HepG2 (cell line): ENCODE results near the gene ATP5MC2. TPM values are rescaled to one million over a fixed set of nuclear protein-coding genes. Genes with fewer than 3 reads are reported as not detected.

Source experiments
- ARNT ChIP-seq: fragments of 450-650 bp; IDR thresholded peaks from 2 replicates; pipeline ENCODE4 v1.6.1; 2017
- HNRNPL ChIP-seq: fragments of 200-400 bp; formaldehyde crosslinking; IDR thresholded peaks from 2 replicates; pipeline ENCODE4 v1.6.1; 2017; ENCODE audit warnings: mild to moderate bottlenecking, low read depth, low read length
- KAT8 ChIP-seq: IDR thresholded peaks from 2 replicates; pipeline ENCODE4 v1.6.1; 2016; ENCODE audit warnings: missing genetic modification reagents, missing compliant biosample characterization
- MED1 ChIP-seq: sonication (generic); formaldehyde crosslinking; IDR thresholded peaks from 2 replicates; pipeline ENCODE4 v1.4.0; 2020; ENCODE audit warnings: missing genetic modification reagents
- NFYB ChIP-seq: sonication (generic); formaldehyde crosslinking; IDR thresholded peaks from 2 replicates; pipeline ENCODE4 v1.4.0; 2020; ENCODE audit warnings: missing genetic modification reagents
- SRSF4 ChIP-seq: fragments of 200-400 bp; formaldehyde crosslinking; IDR thresholded peaks from one replicate; pipeline ENCODE4 v1.6.1; 2018; ENCODE audit warnings: mild to moderate bottlenecking, low read depth, low read length, moderate library complexity; ENCODE audit not compliant: poor library complexity, severe bottlenecking
- ZKSCAN1 ChIP-seq: fragments of 150-350 bp; IDR thresholded peaks from 2 replicates; pipeline ENCODE4 v1.6.1; 2014; ENCODE audit warnings: low read length
- ZNF383 ChIP-seq: sonication (generic); formaldehyde crosslinking; IDR thresholded peaks from 2 replicates; pipeline ENCODE4 v1.4.0; 2020; ENCODE audit warnings: missing genetic modification reagents, mild to moderate bottlenecking, borderline replicate concordance
- ZNF768 ChIP-seq: sonication (generic); formaldehyde crosslinking; IDR thresholded peaks from 2 replicates; pipeline ENCODE4 v1.4.0; 2020; ENCODE audit warnings: missing genetic modification reagents
- ZNF883 ChIP-seq: sonication (generic); formaldehyde crosslinking; IDR thresholded peaks from 2 replicates; pipeline ENCODE4 v1.5.1; 2020; ENCODE audit warnings: mild to moderate bottlenecking, missing genetic modification reagents; ENCODE audit errors: not compliant biosample characterization
- polyA plus RNA-seq, 8 experiments: library from polyadenylated mRNA; depleted of rRNA in 3 of 8; stranded (reverse) in 7 of 8; unstranded in 1 of 8; fragments of >200 nt; fragmentation: Illumina TruSeq in 4 of 8; extraction: Trizol in 4 of 8; gene quantifications; 2 replicates each; pipeline versions ENCODE4 v1.2.1 to v1.2.3, GENCODE V29; 2011 to 2016; ENCODE audit warnings: low read depth in 4 of 8, missing spikeins in 1 of 8, mixed read lengths in 1 of 8; ENCODE audit not compliant: insufficient read depth in 1 of 8
- total RNA-seq, 5 experiments: library from RNA; depleted of rRNA; stranded (reverse); fragments of >200 nt; fragmentation: Illumina TruSeq; extraction: Trizol; gene quantifications; 2 replicates each; pipeline ENCODE4 v1.2.3, GENCODE V29; 2016; ENCODE audit warnings: low read depth in 1 of 5
- TF ChIP-seq, protein P1 (sequence below), 2 experiments: sonication (generic) in 1 of 2; formaldehyde crosslinking in 1 of 2; IDR thresholded peaks; 2 replicates each; pipeline versions ENCODE4 v1.4.0 to v1.6.1; 2016 to 2020; ENCODE audit warnings: borderline replicate concordance in 1 of 2, low read depth in 1 of 2, mild to moderate bottlenecking in 1 of 2, missing genetic modification reagents in 1 of 2
- TF ChIP-seq, protein P2 (sequence below): sonication (generic); formaldehyde crosslinking; IDR thresholded peaks from 2 replicates; pipeline ENCODE4 v1.5.0; 2020; ENCODE audit warnings: mild to moderate bottlenecking, missing genetic modification reagents, borderline replicate concordance
- TF ChIP-seq, protein P3 (sequence below): sonication (generic); formaldehyde crosslinking; conservative IDR thresholded peaks from 2 replicates; pipeline ENCODE4 v1.4.0; 2020; ENCODE audit warnings: missing genetic modification reagents

Gene ATP5MC2
- total and polyA plus RNA-seq, 2 of the 13 experiments (the other 11 are each of a cell fraction or from before 2014, with no cell fraction given), result 230 to 257 TPM

DNA sequence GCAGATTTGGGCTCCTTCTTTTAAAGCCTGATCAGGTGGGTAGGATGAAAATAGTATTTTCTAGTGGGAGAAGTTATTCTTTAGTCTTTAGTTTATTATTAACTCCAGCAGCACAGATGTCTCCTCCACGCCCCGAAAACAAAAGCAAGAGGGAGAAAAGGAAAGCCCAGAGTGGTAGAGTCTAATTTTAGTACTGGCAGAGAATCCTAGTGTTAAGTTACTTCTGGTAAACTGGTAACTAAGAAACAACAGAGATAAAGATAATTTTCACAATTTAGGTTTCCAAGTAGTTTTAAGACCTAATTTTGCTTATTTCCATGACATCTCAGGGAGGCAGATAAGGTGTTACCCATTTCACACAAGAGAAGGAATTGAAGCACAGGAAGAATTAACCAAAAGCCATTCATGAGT is 16.3 kb downstream of the ATP5MC2 start (continued):
- TF ChIP-seq HNRNPL, result no peak
- TF ChIP-seq, protein P1, sequence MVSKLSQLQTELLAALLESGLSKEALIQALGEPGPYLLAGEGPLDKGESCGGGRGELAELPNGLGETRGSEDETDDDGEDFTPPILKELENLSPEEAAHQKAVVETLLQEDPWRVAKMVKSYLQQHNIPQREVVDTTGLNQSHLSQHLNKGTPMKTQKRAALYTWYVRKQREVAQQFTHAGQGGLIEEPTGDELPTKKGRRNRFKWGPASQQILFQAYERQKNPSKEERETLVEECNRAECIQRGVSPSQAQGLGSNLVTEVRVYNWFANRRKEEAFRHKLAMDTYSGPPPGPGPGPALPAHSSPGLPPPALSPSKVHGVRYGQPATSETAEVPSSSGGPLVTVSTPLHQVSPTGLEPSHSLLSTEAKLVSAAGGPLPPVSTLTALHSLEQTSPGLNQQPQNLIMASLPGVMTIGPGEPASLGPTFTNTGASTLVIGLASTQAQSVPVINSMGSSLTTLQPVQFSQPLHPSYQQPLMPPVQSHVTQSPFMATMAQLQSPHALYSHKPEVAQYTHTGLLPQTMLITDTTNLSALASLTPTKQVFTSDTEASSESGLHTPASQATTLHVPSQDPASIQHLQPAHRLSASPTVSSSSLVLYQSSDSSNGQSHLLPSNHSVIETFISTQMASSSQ (IDR thresholded peaks at IDR 0.05; ENCODE audit: low read depth), result peak; percentile 12
- TF ChIP-seq, protein P1 (CRISPR knock-in tag; IDR thresholded peaks at IDR 0.05; ENCODE audit: borderline replicate concordance), result no peak; the same call in 1 of the 2 replicates
- TF ChIP-seq ZKSCAN1, result no peak
- TF ChIP-seq NFYB, result no peak
- TF ChIP-seq SRSF4, result no peak
- TF ChIP-seq KAT8 (CRISPR knock-in tag), result no peak
- no peak for TF ChIP-seq MED1 (CRISPR knock-in tag)
- TF ChIP-seq, protein P2, sequence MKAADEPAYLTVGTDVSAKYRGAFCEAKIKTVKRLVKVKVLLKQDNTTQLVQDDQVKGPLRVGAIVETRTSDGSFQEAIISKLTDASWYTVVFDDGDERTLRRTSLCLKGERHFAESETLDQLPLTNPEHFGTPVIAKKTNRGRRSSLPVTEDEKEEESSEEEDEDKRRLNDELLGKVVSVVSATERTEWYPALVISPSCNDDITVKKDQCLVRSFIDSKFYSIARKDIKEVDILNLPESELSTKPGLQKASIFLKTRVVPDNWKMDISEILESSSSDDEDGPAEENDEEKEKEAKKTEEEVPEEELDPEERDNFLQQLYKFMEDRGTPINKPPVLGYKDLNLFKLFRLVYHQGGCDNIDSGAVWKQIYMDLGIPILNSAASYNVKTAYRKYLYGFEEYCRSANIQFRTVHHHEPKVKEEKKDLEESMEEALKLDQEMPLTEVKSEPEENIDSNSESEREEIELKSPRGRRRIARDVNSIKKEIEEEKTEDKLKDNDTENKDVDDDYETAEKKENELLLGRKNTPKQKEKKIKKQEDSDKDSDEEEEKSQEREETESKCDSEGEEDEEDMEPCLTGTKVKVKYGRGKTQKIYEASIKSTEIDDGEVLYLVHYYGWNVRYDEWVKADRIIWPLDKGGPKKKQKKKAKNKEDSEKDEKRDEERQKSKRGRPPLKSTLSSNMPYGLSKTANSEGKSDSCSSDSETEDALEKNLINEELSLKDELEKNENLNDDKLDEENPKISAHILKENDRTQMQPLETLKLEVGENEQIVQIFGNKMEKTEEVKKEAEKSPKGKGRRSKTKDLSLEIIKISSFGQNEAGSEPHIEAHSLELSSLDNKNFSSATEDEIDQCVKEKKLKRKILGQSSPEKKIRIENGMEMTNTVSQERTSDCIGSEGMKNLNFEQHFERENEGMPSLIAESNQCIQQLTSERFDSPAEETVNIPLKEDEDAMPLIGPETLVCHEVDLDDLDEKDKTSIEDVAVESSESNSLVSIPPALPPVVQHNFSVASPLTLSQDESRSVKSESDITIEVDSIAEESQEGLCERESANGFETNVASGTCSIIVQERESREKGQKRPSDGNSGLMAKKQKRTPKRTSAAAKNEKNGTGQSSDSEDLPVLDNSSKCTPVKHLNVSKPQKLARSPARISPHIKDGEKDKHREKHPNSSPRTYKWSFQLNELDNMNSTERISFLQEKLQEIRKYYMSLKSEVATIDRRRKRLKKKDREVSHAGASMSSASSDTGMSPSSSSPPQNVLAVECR (CRISPR knock-in tag), result 0 out of 2 replicates have a peak, but pooled peaks have one; percentile 14
- TF ChIP-seq ZNF768 (CRISPR knock-in tag), result no peak
- no peak for TF ChIP-seq ARNT
- no peak for TF ChIP-seq ZNF383 (CRISPR knock-in tag)
- TF ChIP-seq, protein P3, sequence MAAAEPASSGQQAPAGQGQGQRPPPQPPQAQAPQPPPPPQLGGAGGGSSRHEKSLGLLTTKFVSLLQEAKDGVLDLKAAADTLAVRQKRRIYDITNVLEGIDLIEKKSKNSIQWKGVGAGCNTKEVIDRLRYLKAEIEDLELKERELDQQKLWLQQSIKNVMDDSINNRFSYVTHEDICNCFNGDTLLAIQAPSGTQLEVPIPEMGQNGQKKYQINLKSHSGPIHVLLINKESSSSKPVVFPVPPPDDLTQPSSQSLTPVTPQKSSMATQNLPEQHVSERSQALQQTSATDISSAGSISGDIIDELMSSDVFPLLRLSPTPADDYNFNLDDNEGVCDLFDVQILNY (CRISPR knock-in tag), result no peak
- no peak for TF ChIP-seq ZNF883 (CRISPR knock-in tag)
